Measurements from ENCODE around the gene GLB1L3.
"Not testable (repeated sequence)": the region's sequence is repeated elsewhere in the genome, so short reads cannot be mapped to it uniquely, and the experiment has no call there.

Gene GLB1L3

DNA sequence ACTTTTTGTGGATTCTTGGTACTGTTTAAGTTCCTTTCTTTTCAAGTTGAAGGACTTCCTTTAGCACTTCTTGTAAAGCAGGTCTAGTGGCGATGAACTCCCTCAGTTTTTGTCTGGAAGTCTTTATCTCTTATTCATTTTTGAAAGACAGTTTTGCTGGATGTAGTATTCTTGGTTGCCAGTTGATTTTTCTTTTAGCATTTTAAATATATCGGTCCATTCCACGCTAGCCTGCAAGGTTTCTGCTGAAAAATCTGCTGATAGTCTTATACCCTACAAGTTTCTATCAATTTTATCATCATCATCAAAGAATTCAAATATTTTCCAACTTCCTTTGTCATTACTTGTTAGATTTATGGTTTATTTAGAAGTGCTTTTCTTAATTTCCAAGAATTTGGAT is 40.9 kb downstream of the GLB1L3 start:
- no peak for DNase-seq

DNA sequence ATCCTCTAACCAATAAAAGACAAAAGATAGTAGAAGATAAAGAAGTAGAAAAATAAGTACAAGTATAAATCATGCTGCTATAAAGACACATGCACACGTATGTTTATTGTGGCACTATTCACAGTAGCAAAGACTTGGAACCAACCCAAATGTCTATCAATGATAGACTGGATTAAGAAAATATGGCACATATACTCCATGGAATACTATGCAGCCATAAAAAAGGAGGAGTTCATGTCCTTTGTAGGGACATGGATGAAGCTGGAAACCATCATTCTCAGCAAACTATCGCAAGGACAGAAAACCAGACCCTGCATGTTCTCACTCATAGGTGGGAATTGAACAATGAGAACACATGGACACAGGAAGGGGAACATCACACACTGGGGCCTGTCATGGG is 45.2 kb downstream of the GLB1L3 start:
- not testable (repeated sequence) for DNase-seq

DNA sequence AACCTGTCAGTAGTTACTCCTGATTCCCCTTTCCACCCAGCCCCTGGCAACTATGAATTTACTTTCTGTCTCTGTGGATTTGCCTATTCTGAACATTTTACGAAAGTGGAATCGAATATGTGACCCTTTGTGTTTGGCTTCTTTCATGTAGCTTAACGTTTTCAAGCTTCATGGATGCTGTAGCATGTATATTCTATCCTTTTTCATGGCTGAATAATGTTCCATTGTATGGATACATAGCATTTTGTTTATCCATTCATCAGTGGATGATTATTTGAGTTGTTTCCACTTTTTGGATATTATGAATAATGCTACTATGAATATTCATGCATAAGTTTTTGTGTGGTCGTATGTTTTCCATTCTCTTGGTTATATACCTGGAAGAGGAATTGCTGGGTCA is 46.4 kb downstream of the GLB1L3 start:
- no peak for DNase-seq

DNA sequence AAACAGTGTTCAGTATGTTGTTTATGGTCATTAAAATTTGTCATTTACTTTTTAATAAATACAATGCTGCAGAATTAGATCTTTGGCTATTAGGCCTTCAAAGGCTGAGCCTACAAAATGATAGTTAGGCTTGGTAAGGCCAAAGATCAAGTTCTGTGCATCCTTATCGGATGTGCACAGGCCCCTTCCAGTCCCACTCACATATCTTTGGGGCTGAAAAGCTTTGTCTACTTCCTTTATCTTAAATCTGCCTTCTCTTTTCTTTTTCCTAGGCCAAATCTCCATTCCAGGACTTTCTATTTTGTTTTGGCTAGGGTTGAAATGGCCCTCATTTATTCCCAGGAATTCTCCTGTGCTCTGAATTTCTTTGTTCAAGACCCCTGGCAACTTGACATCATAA is 52.3 kb downstream of the GLB1L3 start:
- no peak for DNase-seq

DNA sequence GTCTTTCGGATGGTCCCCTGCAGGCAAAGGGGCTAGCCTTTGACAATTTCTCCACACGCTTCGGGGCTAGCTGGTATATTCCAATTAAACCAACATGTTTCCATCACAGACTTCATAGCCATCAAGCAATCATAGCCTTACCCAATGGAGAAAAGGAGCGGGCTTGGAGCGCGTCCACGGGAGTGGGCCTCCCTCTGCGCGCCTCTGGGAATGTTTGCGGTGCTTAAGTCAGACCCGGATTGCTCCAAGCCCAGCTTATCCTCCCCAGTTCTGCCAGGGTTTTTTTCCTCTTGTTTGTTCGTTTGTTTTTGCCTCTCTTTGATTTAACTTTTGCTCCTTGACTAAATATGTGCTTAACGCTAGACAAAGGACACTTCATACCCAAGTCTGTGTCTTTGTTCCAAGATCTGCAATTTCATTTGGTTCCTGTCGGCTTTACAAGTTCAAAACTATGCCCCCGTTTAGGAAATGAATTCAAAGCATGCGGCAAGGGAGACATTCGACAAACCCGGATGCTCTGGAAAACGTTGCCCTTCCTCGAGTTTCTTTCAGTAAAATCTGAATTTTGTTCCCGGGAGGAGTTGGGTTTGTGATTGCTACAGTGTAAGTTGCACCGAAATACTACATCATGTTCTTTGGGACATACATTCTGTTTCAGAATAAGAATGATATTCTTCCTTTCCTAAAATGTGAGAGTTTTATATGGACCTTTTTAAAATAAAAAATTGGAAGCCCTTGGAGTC is 54.6 kb downstream of the GLB1L3 start:
- no peak for DNase-seq

DNA sequence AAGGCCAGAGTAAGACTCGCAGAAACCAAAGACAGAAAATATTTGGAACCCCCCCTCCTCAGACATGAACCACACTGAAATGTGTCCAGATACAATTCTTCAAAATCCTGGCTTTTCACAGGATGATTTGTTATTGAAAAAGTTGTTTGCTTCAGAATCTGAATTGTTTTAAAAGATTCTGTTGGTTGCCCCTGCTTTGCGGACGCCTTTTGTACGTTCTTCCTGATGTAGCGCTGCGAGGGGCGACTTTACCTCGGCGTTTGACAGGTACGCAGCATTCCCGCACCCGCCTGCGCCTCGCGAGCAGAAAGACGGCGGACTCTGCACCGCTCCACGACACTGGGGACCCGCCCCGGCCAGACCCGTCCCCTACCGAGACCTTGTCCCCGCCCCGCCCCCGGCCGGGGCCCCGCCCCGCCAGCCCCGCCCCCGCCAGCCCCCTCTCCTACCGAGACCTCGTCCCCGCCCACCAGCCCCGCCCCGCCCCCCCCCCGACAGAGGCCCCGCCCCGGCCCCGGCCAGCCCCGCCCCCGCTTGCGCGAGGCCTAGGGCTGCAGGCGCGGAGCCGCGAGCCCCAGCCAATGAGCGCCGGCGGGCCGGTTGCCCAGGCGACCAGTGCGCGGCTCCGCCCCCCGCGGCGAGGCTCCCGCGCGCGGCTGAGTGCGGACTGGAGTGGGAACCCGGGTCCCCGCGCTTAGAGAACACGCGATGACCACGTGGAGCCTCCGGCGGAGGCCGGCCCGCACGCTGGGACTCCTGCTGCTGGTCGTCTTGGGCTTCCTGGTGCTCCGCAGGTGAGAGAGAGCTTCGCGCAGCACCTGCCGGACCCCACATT is 55.4 kb downstream of the GLB1L3 start, which contains the start of gene GLB1L2:
TSS of gene GLB1L2 (plus strand) at position 635 of the 835 bp plus-strand sequence. CDS start at position 709, 74 bp downstream.
- no peak for DNase-seq

DNA sequence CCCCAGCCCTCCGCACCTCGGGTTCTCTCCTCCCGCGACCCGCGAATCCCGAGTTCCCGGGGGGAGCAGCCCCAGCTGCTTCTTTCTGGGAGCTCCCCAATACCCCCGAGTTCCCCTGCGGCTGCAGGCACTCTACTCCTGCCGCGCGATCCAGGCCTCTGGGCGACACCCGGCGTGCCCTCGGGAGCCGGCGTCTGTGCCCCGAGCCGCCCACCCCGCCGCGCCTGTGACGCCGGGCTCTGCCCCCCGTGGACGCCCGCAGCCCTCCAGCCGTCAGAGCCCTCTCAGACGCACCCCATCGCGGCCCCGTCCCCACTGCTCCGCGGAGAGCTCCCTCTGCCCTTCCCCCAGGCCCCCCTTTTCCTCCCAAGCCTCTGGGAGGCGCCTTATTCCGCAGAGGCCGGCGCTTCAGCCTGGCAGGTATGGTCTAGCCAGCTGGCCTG is 56.0 kb downstream of the GLB1L3 start:
- no peak for DNase-seq

DNA sequence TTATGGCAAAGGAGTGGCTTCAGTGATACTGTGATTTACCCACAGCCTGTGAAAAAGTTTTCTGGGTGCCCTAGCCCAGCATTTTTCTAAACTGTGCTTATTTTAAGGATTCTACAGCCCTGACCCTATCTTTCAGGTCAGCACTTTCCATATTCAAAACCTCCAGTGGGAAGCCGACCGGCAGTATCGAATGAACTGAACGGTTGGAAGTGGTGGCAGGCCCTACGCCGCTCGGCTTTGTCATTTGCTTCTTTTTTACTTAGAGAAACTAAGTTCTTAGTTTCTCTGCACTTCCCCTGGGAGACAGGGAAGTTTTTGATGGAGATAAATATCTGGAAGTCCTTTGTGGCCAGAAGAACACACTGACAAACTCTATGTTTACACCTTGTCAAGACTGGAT is 56.6 kb downstream of the GLB1L3 start:
- DNase-seq = no peak

DNA sequence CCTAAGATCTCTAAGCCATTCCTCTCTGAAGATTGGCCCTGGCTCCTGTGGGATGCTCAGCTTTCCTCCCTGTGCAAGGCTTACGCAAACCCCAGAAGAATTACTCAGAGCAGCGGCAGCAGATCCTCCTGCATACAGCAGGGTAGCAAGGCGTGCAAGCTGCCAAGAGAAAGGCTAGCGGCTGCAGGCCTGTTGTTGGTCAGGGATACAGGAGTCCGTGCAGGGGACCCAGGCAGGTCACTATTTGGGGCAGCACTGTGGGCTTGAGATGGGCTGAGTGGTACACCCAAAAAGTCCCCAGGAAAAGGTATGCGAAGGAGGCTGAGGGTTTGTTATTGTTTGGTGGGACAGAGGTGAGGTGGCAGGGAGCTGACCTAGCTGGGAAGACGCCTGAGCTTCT is 57.1 kb downstream of the GLB1L3 start:
- no peak for DNase-seq

DNA sequence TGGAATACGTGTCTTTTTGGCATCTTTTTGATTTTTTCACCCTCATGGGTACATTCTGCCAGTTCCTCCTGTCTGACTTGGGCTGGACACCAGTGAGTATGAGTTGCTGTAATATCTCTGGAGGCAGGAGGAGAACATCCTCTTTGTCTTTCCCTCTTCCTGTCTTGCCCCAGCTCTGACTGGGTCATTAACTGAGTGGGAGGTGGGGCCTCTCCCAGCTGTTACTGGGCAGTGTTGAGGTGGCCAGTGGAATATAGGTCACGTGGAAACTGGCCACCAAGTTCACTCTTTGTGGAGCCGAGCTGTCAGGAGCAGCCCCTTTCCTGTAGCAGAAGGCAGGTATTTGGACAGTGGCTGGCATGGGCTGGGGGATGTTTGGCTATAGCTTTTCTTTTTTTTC is 57.8 kb downstream of the GLB1L3 start:
- DNase-seq = no peak

DNA sequence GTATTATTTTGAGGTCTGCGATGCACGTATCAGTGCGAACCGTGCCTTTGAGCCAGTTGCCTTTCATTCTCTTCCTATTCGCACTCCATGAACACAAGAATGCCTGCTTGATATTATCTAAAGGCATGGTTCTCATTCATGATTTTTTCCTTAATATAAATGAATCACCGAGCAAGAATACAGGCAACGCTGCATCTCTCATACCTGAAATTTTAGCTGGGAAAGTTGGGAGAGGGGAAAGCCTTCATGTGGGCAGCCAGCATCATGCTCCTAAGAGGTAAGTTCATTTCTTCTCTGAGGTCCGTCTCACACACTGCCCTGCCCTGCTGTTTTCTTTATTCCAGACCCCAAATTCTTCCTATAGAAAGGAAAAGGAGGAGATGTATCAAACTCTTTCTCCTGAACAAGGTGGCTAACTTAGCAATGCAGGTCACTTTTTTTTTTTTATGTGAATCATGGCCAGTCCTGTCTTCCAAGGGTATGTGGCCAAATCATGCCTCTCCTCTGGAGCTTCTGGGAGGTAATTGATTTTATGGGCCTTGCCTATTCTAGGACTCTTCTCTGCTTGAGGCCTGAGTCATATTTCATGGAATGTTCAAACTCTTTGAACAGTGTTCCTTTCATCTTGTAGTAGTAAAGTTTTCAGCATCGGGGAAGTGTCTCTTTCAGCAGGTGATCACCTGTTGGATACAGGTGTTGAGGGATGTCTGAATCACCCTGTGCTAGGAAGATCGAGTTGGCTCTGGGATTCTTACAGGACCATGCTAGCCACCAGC is 58.8 kb downstream of the GLB1L3 start:
- DNase-seq = no peak

DNA sequence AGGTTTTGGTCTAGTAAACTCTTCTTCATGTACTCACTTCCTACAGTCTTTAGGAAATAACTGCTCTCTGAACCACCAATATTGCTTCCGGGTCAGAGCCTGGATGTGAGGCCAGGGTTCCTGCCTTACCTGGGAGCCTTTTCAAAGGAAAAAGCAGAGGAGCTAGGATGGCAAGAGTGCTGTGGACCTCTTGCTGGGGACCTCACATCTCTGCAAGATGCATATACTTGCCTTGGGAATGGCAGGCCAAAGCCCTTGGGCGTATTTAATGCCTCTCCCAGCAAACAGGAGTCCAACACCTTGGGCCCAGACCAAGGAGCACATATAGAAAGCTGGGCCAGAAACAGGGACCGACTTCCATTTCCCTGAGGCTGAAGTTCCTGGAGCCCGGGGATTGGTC is 60.9 kb downstream of the GLB1L3 start:
- DNase-seq = no peak

DNA sequence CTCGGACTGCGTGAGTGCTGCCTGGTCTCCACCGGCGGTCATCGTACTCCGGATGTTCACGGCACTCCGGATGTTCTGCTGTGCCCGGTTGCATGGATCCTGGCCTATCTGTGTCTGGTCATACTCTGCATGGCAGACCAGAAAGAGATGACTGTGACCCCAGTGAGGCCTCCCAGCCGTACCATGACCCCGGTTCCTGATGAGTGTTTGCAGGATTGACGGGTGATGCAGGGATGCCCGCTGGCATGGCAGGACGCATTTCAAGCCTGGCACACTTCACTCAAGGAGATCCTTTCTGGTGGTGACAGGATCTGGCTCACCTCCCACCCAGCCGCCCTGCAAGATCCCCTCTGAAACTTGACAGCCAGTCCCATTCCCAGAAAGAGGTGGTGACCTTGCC is 61.9 kb downstream of the GLB1L3 start:
- no peak for DNase-seq

DNA sequence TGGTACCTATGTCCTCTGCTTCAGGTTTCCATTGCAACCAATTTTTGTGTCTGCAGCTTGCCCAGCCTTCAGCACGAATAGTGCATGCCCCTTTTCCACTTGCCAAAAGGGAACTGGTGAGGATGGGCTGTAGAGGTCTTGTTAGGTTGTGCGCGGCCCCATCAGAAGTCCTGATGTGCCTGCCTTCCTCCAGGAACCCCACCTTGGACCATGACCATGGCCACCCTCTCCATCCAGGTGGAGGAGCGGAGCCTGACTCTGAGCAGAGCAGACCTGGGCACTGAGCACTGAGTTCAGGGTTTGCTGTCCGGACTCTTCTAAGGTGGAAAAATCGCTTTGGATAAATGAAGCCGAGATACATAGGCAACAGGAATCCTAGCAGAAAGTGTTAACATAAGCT is 62.5 kb downstream of the GLB1L3 start:
- no peak for DNase-seq

DNA sequence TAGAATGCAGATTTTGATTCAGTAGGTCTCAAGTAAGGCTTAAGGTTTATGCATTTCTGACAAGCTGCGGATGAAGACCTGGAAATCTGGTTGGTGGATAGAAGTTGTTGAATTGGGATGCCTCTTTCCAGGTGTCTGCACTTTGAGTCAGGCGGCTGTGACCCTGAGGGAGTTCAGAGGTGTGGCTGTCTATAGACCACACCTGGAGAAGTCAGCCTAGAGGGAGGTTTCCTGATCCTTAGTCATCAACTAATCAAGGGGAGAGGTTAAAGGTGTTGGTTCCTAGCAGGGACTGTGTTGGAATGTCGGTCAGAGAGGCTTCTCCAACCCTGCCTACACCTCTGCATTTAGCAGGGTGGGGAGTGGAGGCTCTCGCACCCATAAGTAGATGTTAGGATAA is 63.6 kb downstream of the GLB1L3 start:
- DNase-seq = no peak

DNA sequence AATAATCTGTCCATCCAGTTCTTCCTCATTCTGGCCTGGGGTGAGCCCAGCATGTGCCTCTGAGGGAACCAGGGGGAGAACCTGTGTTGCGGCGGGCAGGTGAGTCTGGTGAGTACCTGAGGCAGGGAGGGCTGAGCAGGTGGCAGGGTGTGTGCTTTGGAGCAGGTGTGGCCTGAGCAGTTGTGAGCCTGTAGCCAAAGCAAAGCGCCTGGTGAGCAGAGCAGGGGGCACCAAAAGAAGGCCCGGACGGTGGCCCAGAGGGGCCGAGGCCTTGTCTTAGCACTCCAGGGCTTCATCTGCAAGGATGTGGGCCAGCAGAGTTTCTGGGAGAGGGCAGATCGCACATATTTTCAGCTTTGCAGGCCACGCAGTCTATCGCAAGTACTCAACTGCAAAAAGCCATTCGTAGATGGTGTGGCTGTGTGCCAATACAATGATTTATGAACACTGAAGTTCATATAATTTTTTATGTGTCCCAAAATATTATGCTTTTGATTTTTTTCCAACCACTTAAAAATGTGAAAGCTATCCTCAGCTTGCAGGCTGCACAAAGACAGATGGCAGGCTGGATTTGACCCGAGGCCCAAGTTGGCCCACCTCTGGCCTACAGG is 64.3 kb downstream of the GLB1L3 start:
- no peak for DNase-seq

DNA sequence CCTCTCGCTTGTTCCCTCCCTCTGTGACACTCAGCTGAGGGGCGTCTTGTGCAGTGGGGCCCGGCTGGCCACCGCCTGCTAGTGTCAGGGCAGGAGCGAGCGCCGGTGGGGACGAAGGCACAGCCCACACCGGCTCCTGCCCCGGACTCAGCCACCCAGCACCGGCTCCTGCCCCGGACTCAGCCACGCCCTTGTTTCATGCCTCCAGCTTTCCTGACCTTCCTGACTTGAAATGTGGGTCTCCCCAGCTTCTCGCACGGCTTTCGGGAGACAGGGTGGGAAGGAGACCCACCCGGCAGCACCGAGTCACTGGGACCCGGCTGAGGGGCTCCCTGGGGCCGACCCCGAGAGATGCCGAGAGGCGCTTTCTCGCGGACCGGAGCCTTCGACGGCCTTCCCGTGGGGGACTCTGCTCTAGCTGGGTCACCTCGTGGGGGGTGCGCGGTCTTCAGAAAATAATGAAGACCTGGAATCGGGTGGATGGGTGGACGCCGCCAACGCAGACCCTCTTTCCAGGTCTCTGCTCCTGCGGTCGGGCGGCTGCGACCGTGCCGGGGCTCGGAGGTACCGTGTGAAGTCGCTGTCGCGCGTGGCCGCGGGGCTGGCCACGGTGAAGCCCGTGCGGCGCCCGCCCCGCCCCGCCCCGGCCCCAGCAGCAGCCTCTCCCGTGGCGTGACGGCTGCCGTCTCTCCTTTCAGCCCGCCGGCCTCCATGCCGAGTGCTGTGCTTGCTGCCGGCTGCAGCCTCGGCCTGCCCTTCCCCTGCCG is 65.8 kb downstream of the GLB1L3 start:
- DNase-seq = no peak

DNA sequence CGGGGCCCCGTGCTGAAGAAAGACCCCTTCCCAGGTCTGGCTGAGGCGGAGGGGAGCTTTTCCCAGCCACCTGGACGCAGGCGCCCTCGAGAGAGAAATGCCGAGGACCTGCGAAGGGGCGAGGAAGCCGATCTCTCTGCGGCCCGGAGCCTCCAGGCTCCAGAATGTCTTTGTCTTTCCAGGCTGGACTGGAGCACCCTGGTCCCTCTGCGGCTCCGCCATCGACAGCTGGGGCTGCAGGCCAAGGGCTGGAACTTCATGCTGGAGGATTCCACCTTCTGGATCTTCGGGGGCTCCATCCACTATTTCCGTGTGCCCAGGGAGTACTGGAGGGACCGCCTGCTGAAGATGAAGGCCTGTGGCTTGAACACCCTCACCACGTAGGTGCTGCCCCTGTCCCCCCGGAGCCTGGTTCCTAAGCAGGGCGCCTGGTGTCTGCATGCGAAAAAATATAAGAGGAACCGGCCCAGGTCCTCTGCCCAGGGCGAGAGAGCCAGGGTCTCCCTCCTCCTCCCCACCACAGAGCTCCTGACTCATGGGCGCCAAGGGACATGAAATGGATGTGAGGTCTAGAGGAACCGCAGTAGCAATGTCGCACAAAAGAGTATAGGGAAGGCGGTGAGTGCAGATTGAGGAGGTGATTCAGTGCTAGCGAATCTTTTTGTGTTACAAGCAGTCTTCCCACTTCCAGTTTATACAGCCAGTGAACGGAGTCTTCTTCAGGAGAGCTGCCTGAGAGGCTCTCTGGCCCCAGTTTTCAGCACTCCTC is 66.6 kb downstream of the GLB1L3 start:
- no peak for DNase-seq

DNA sequence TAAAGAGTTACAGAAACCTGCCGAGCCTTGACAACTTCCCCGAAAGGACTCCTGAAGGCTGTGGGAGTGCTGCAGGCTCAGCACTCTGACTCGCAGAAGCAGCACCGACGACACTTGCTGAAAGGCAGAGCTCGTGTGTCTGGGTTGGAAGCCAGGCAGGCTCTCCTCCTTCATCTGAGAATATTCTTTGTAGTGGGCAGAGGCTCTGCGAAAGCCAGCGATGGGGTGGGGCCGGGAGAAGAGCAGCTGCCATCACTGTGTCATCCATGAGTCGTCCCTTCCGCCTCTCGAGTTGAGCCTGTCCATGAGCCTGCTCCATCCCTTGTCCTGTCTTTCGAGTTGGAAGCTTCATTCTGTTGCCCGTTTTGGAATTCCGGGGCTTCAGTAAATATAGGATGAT is 67.5 kb downstream of the GLB1L3 start:
- no peak for DNase-seq

DNA sequence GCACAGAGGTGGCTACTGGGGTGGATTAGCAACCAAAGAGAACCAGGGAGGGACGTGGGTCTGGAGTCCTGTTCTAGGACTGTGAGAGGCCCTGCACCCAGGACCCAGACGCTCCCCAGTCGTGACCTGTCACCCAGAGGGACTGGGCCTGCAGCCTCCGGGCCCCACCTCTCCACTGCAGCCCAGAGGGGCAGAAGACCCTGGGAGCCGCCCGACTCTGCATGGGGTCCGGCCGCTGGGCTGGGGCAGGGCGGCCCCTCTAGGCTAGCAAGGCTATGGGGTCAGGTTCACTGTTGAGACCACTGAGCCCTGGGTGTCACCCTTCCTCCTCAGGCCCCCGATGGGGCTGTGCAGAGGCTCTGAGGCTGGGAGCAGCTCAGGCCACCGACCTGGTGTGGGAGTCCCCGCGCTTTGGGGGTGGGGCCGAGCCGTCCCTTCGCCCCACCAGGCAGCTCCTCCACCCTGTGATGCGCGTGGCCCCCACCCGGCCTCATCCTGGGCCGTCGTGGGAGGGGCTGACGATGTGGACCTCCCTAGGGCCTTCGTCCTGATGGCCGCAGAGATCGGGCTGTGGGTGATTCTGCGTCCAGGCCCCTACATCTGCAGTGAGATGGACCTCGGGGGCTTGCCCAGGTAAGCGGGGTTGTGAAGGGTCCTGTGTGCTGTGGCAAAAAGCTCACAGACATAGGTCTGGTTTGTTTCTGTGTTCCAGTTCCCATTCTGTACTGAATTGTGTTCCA is 68.5 kb downstream of the GLB1L3 start:
- not testable (repeated sequence) for DNase-seq

DNA sequence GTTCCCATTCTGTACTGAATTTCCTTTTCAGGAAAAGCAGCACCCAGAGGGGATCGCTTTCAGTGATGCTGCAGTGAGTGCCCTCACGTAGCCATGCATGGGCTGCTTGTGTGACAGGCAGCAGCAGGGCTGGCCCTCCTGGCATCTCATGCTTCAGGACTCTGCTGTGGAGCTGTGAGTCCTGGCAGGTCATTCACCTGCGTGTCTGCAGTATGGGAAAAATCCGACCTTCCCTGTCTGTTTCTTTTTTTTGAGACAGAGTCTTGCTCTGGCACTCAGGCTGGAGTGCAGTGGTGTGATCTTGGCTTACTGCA is 69.0 kb downstream of the GLB1L3 start:
- DNase-seq = no peak
